PC-3 (cell line): Measurements from ENCODE around the gene CACNA1B.

Experiments used
- CTCF ChIP-seq: fragments of 300-600 bp; sonication (generic); conservative IDR thresholded peaks from 2 replicates; pipeline ENCODE4 v1.5.1; 2017; ENCODE audit warnings: antibody characterized with exemption, low read depth, mild to moderate bottlenecking, low read length
- EZH2 ChIP-seq: fragments of 300-600 bp; sonication (generic); IDR thresholded peaks from one replicate; pipeline ENCODE4 v1.6.1; 2017; ENCODE audit warnings: antibody characterized with exemption, mild to moderate bottlenecking, low read length; ENCODE audit not compliant: unreplicated experiment
- EZH2phosphoT487 ChIP-seq: fragments of 300-600 bp; sonication (generic); IDR thresholded peaks from 2 replicates; pipeline ENCODE4 v1.6.1; 2018; ENCODE audit warnings: mild to moderate bottlenecking, antibody characterized with exemption, low read length, borderline replicate concordance

- TF ChIP-seq CTCF (no peak), EZH2phosphoT487 (no peak), EZH2 (no peak)
Observed at GRCh38 chr9:138020795-138021182, 143.2 kb downstream of the CACNA1B start.
